SK-N-SH (cell line): Measurements from ENCODE around the gene GUCY2C. TPM values are rescaled to one million over a fixed set of nuclear protein-coding genes. Genes with fewer than 3 reads are reported as not detected.

Experiments used
- CTCF ChIA-PET: fragments of 300-600, 350-600 bp; formaldehyde crosslinking; extraction: SDS; loops from one replicate; lab custom pipeline; 2021; lab: Yijun Ruan, JAX
- POLR2A ChIA-PET: fragments of 350-600 bp; sonication (Branson Sonifier 250); formaldehyde crosslinking; extraction: SDS; loops from one replicate; lab custom pipeline; 2020; ENCODE audit warnings: antibody characterized with exemption, inconsistent platforms; lab: Yijun Ruan, JAX
- DNase-seq: peaks from one replicate; pipeline ENCODE4 v3.0.0; 2012
- H2AFZ ChIP-seq: fragments of 200-600 bp; sonication (generic); 2 replicates; pipeline ENCODE4 v1.8.1; 2016; ENCODE audit warnings: antibody characterized with exemption, mild to moderate bottlenecking, low read depth
- H3F3A ChIP-seq: fragments of 200-600 bp; sonication (generic); replicated peaks from 2 replicates; pipeline ENCODE3; 2016; ENCODE audit warnings: antibody characterized with exemption, mild to moderate bottlenecking; ENCODE audit not compliant: insufficient read depth
- H3K27ac ChIP-seq, 2 experiments: fragments of 200-500 bp in 1 of 2; fragments of 200-600 bp in 1 of 2; sonication (Bioruptor generic) in 1 of 2; sonication (generic), shearing (Covaris generic) in 1 of 2; 2 replicates each; pipeline versions ENCODE4 v1.5.1 to v1.6.1; 2014 to 2016; ENCODE audit warnings: low read depth in 2 of 2, inconsistent platforms in 1 of 2, low read length in 1 of 2, mild to moderate bottlenecking in 1 of 2, mixed read lengths in 1 of 2
- H3K27me3 ChIP-seq: fragments of 200-600 bp; sonication (generic), shearing (Covaris generic); 2 replicates; pipeline ENCODE4 v1.6.1; 2016; ENCODE audit warnings: mixed run types; ENCODE audit not compliant: insufficient read depth
- H3K36me3 ChIP-seq, 2 experiments: fragments of 200-500 bp in 1 of 2; fragments of 200-600 bp in 1 of 2; sonication (Bioruptor generic) in 1 of 2; sonication (generic) in 1 of 2; replicated peaks in 1 of 2; 2 replicates each; pipeline versions ENCODE3 to v1.5.1; 2014 to 2016; ENCODE audit warnings: low read length in 1 of 2, mild to moderate bottlenecking in 1 of 2; ENCODE audit not compliant: insufficient read depth in 2 of 2, control insufficient read depth in 1 of 2
- H3K4me1 ChIP-seq, 2 experiments: fragments of 200-500 bp in 1 of 2; fragments of 200-600 bp in 1 of 2; sonication (Bioruptor generic) in 1 of 2; sonication (generic), shearing (Covaris generic) in 1 of 2; 2 replicates each; pipeline versions ENCODE4 v1.5.1 to v1.6.1; 2014 to 2016; ENCODE audit warnings: low read depth in 1 of 2, low read length in 1 of 2, mixed run types in 1 of 2; ENCODE audit not compliant: insufficient read depth in 2 of 2, control insufficient read depth in 1 of 2
- H3K4me2 ChIP-seq: fragments of 200-600 bp; sonication (generic), shearing (Covaris generic); 2 replicates; pipeline ENCODE4 v1.6.1; 2017; ENCODE audit warnings: mixed run types
- H3K4me3 ChIP-seq, 2 experiments: fragments of 200-500 bp in 1 of 2; fragments of 200-600 bp in 1 of 2; sonication (Bioruptor generic) in 1 of 2; sonication (generic), shearing (Covaris generic) in 1 of 2; 2 replicates each; pipeline versions ENCODE4 v1.5.1 to v1.8.1; 2014 to 2016; ENCODE audit warnings: low read depth in 2 of 2, inconsistent platforms in 1 of 2, low read length in 1 of 2, mild to moderate bottlenecking in 1 of 2, mixed read lengths in 1 of 2, moderate library complexity in 1 of 2
- H3K79me2 ChIP-seq: fragments of 200-600 bp; sonication (generic); 2 replicates; pipeline ENCODE4 v1.8.1; 2017; ENCODE audit warnings: mild to moderate bottlenecking; ENCODE audit not compliant: insufficient read depth
- H3K9ac ChIP-seq: fragments of 200-600 bp; sonication (generic); 2 replicates; pipeline ENCODE4 v1.6.1; 2017; ENCODE audit warnings: mixed run types
- H3K9me2 ChIP-seq: fragments of 200-600 bp; sonication (generic); 2 replicates; pipeline ENCODE4 v1.6.1; 2017; ENCODE audit warnings: mixed run types
- H3K9me3 ChIP-seq: fragments of 200-600 bp; sonication (generic); 2 replicates; pipeline ENCODE4 v1.6.1; 2017; ENCODE audit warnings: mixed run types, mild to moderate bottlenecking, moderate library complexity
- H4K20me1 ChIP-seq: fragments of 200-600 bp; sonication (generic); 2 replicates; pipeline ENCODE4 v1.6.1; 2017; ENCODE audit warnings: mild to moderate bottlenecking, mixed run types; ENCODE audit not compliant: insufficient read depth
- CHD2 ChIP-seq: fragments of 150-350 bp; IDR thresholded peaks from 2 replicates; pipeline ENCODE4 v1.6.1; 2018; ENCODE audit warnings: low read length; ENCODE audit not compliant: partially characterized antibody
- EP300 ChIP-seq, 2 experiments: IDR thresholded peaks; 2 replicates each; pipeline versions ENCODE4 v1.4.0 to v1.6.1; 2012; ENCODE audit warnings: borderline replicate concordance in 1 of 2, low read depth in 1 of 2, low read length in 1 of 2
- EZH2phosphoT487 ChIP-seq: fragments of 200-600 bp; sonication (generic); IDR thresholded peaks from 2 replicates; pipeline ENCODE4 v1.6.1; 2017; ENCODE audit warnings: low read depth, mixed run types, mild to moderate bottlenecking, antibody characterized with exemption, moderate library complexity, borderline replicate concordance
- FOSL2 ChIP-seq: IDR thresholded peaks from 2 replicates; pipeline ENCODE4 v1.4.0; 2012; ENCODE audit warnings: low read depth, mild to moderate bottlenecking, moderate library complexity, borderline replicate concordance
- FOXJ3 ChIP-seq: sonication (generic); formaldehyde crosslinking; IDR thresholded peaks from 2 replicates; pipeline ENCODE4 v1.5.1; 2020; ENCODE audit warnings: mild to moderate bottlenecking, missing genetic modification reagents
- FOXM1 ChIP-seq: IDR thresholded peaks from 2 replicates; pipeline ENCODE4 v1.4.0; 2012; ENCODE audit warnings: low read depth, mild to moderate bottlenecking
- MAX ChIP-seq: IDR thresholded peaks from 2 replicates; pipeline ENCODE4 v1.4.0; 2012; ENCODE audit warnings: low read depth
- MXI1 ChIP-seq: IDR thresholded peaks from 2 replicates; pipeline ENCODE4 v1.6.1; 2012; ENCODE audit warnings: mild to moderate bottlenecking, low read depth, low read length, improper control_type of control experiment
- NRF1 ChIP-seq: IDR thresholded peaks from 2 replicates; pipeline ENCODE4 v1.6.1; 2012; ENCODE audit warnings: low read depth, mild to moderate bottlenecking, low read length
- RAD21 ChIP-seq: IDR thresholded peaks from 2 replicates; pipeline ENCODE4 v1.6.1; 2012; ENCODE audit warnings: mild to moderate bottlenecking, low read length
- RFX5 ChIP-seq: IDR thresholded peaks from 2 replicates; pipeline ENCODE4 v1.6.1; 2012; ENCODE audit warnings: mild to moderate bottlenecking, improper control_type of control experiment, low read length
- SIN3A ChIP-seq: IDR thresholded peaks from 2 replicates; pipeline ENCODE4 v1.6.1; 2012; ENCODE audit warnings: low read depth, mild to moderate bottlenecking, low read length, moderate library complexity, borderline replicate concordance
- SMC3 ChIP-seq: IDR thresholded peaks from 2 replicates; pipeline ENCODE4 v1.6.1; 2012; ENCODE audit warnings: low read depth, low read length, improper control_type of control experiment
- TCF12 ChIP-seq: IDR thresholded peaks from 2 replicates; pipeline ENCODE4 v1.4.0; 2012
- USF1 ChIP-seq: IDR thresholded peaks from 2 replicates; pipeline ENCODE4 v1.4.0; 2012; ENCODE audit warnings: low read depth, borderline replicate concordance
- YY1 ChIP-seq: IDR thresholded peaks from 2 replicates; pipeline ENCODE4 v1.4.0; 2012; ENCODE audit warnings: low read depth, mild to moderate bottlenecking
- WGBS: methylation state at CpG from one replicate; pipeline ENCODE4 v1.1.6; 2017; ENCODE audit warnings: low lambda C conversion rate; 5-methylcytosine and 5-hydroxymethylcytosine counted together
- polyA plus RNA-seq, 3 experiments: library from polyadenylated mRNA; depleted of rRNA; stranded (reverse); fragments of >200 nt; gene quantifications; 2 replicates each; pipeline ENCODE4 v1.2.3, GENCODE V29; 2012

The GUCY2C gene
- polyA plus RNA-seq, 1 of the 3 experiments (the other 2 are of a cell fraction) = not detected

- POLR2A ChIA-PET = no interaction called here
- Histone ChIP-seq H4K20me1 (no peaks in the 10 kb centered on the region), H3K27me3 (no peaks in the 10 kb centered on the region), H2AFZ (no peak overlapping the region), H3K4me1 (no peaks in the 10 kb centered on the region), H3K4me3 (no peak overlapping the region), H3K9me2 (no peaks in the 10 kb centered on the region), H3K79me2 (no peaks in the 10 kb centered on the region), H3K36me3 (no peaks in the 10 kb centered on the region), H3K9me3 (no peaks in the 10 kb centered on the region; the same call in 1 of the 2 replicates), H3K9ac (no peak overlapping the region), H3K4me2 (no peak overlapping the region), H3K27ac (no peak overlapping the region), H3F3A (no peaks in the 10 kb centered on the region)
- CTCF ChIA-PET = interaction anchor here (1.1 to 3.4 kb wide), 4 partner anchors 16 to 374 kb away, joined by 3 to 19 read pairs (median 4); no protein-coding TSS in a partner anchor
- WGBS = 4% methylated on average over 3 of the region's 3 CpGs
- DNase-seq = no peak
- TF ChIP-seq MXI1 (no peak), FOSL2 (no peak)
Observed at GRCh38 chr12:14612898-14613445, 83.4 kb downstream of the GUCY2C start.

GRCh38 chr12:14612250-14612649 lies 84.1 kb downstream of the GUCY2C start:
- no peaks in the 10 kb centered on the region; the same call in 1 of the 2 replicates for H3K9me3 ChIP-seq
- H3K9ac ChIP-seq = no peak overlapping the region
- H3K9me2 ChIP-seq = no peaks in the 10 kb centered on the region
- H3K27me3 ChIP-seq = no peaks in the 10 kb centered on the region
- H3K4me2 ChIP-seq = no peak overlapping the region
- ChIA-PET CTCF (interaction anchor here (1.2 to 3.4 kb wide), 3 partner anchors 18 to 374 kb away, joined by 3 to 19 read pairs (median 5); no protein-coding TSS in a partner anchor), POLR2A (no interaction called here)
- no peak overlapping the region for H3K27ac ChIP-seq
- no peaks in the 10 kb centered on the region for H3K79me2 ChIP-seq
- H2AFZ ChIP-seq = no peak overlapping the region
- no peaks in the 10 kb centered on the region for H3K36me3 ChIP-seq
- DNase-seq = no peak
- H3K4me1 ChIP-seq = no peaks in the 10 kb centered on the region
- no peak overlapping the region for H3K4me3 ChIP-seq
- TF ChIP-seq USF1 = no peak
- no peak for TF ChIP-seq MAX
- TF ChIP-seq FOXM1 = no peak
- TF ChIP-seq CHD2 = no peak
- TF ChIP-seq SMC3 = no peak
- no peak for TF ChIP-seq NRF1
- TF ChIP-seq EP300 (IDR thresholded peaks at IDR 0.05; ENCODE audit: borderline replicate concordance in 1 of 2, low read depth in 1 of 2, low read length in 1 of 2) = no peak
- no peak for TF ChIP-seq YY1
- TF ChIP-seq EZH2phosphoT487 = no peak
- no peak for TF ChIP-seq TCF12
- no peak for TF ChIP-seq FOXJ3 (CRISPR knock-in tag)
- TF ChIP-seq RFX5 = no peak
- no peak for TF ChIP-seq RAD21
- no peak for TF ChIP-seq SIN3A
- no peak for TF ChIP-seq MXI1
- WGBS = 43% methylated on average over 3 of the region's 3 CpGs
- no peaks in the 10 kb centered on the region for H3F3A ChIP-seq
- no peaks in the 10 kb centered on the region for H4K20me1 ChIP-seq
